ENCODE results near the gene RNF220. TPM values are rescaled to one million over a fixed set of nuclear protein-coding genes. Genes with fewer than 3 reads are reported as not detected.

The RNF220 gene
- total RNA-seq, 4 donors from 2014 or later, result 116 to 140 (median 123) TPM

DNA sequence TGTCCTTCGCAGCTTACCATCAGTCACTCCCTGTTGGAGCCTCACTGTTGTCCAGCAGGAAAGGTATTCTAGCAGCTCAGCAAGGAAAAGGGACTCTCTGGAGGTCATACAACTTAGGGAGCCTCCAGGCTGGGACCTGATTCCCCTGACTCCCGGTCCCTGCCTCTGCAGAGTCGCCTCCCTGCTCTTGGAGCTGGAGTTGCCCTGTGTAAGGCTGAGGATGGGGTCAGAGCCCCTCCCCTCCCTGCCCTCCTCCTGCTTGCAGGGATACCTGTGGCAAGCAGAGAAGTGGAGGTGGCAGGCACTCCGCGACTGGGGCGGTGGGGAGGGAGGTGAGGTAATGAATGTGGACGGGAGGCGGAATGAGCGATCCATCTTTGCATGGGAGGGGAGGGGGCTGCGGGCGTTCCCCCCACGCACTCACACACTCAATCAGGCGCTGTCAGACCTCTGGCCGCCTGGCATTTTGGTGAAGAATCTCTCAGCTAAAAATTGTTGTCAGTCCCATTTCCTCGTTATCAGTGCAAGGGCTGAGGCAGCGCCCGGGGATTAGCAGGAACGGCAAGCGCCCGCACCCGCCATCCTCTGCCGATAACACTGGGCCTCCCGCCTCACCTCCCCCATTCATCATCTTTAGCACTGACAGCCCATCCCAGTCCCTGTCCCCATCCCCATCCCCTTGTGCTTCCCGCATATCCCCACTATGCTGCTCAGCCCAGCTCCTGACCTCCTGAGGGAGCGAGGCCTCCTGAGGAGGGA is 204.9 kb downstream of the RNF220 start:
- WGBS, 2 donors, result 81 to 82% methylated on average over 23 to 25 of the region's 25 CpGs
- H3K4me3 ChIP-seq (ENCODE audit: low read depth, poor library complexity, severe bottlenecking), result no peak overlapping the region
- TF ChIP-seq, protein P1, sequence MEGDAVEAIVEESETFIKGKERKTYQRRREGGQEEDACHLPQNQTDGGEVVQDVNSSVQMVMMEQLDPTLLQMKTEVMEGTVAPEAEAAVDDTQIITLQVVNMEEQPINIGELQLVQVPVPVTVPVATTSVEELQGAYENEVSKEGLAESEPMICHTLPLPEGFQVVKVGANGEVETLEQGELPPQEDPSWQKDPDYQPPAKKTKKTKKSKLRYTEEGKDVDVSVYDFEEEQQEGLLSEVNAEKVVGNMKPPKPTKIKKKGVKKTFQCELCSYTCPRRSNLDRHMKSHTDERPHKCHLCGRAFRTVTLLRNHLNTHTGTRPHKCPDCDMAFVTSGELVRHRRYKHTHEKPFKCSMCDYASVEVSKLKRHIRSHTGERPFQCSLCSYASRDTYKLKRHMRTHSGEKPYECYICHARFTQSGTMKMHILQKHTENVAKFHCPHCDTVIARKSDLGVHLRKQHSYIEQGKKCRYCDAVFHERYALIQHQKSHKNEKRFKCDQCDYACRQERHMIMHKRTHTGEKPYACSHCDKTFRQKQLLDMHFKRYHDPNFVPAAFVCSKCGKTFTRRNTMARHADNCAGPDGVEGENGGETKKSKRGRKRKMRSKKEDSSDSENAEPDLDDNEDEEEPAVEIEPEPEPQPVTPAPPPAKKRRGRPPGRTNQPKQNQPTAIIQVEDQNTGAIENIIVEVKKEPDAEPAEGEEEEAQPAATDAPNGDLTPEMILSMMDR (IDR thresholded peaks at IDR 0.05), result no peak
- TF ChIP-seq POLR2A (IDR thresholded peaks at IDR 0.05), result no peak
- DNase-seq (ENCODE audit: low spot score in 2 of 2), result no peak
- intact Hi-C loops (cut with DNase I; ENCODE audit: low total_unique reads), result no loop called here

DNA sequence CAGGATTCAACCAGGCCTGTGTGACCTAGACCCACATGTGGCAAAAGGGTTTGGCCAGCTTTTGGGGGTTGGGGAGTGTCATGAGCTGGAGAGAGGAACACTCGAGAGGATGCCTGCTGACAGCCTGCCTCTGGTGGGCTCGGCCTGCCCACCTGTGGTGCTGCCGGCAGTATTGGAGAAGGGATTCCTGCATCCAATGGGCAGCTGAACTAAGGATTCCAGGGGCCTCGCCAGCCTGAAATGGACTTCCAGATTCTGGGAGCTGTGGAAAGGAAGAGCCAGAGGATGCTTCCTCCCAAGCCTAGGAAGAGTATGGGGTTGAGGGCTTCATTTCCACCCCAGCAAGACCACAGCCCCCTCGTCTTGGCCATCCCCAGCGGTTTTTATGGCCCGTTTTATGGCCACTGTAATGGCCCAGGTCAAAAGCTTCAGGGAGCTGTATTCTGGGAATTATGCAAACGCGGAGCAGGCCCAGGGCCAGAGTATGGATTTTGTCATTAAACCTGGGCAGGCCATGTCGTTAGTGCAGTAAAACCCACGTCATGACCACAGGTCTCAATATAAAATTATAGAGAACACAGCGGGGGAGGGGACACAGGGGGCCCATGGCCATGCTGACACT is 205.6 kb downstream of the RNF220 start:
- DNase-seq (ENCODE audit: low spot score in 2 of 2), result no peak
- no peak overlapping the region for H3K4me3 ChIP-seq (ENCODE audit: low read depth, poor library complexity, severe bottlenecking)
- TF ChIP-seq, protein P1 (IDR thresholded peaks at IDR 0.05), result no peak
- TF ChIP-seq POLR2A (IDR thresholded peaks at IDR 0.05), result no peak
- whole genome bisulfite sequencing, 2 donors, result 76 to 81% methylated on average over 10 to 11 of the region's 12 CpGs
- intact Hi-C loops (cut with DNase I; ENCODE audit: low total_unique reads), result no loop called here

DNA sequence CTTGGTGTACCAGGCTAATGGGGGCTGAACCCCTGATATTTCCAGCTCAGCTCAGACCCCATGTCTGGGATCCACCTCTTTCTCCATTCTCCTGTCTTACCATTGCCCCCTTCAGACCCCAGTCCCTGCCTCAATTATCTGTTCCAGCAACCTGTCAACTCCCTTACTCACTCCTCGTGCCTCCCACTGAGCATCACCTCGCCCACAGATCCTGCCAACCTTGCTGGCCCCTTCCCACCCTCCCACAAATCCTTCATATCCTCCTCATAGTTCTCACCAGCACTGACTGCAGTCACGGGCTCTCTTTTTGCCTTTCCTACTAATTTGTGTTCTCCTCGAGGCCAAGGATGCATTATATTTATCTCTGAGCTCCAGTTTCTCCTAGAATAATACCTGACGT is 206.4 kb downstream of the RNF220 start:
- H3K4me3 ChIP-seq (ENCODE audit: low read depth, poor library complexity, severe bottlenecking), result no peak overlapping the region
- intact Hi-C loops (cut with DNase I; ENCODE audit: low total_unique reads), result no loop called here
- no peak for DNase-seq (ENCODE audit: low spot score in 2 of 2)
- TF ChIP-seq, protein P1 (IDR thresholded peaks at IDR 0.05), result no peak
- TF ChIP-seq POLR2A (IDR thresholded peaks at IDR 0.05), result no peak
- 77 to 83% methylated on average over 5 of the region's 5 CpGs for WGBS, 2 donors

DNA sequence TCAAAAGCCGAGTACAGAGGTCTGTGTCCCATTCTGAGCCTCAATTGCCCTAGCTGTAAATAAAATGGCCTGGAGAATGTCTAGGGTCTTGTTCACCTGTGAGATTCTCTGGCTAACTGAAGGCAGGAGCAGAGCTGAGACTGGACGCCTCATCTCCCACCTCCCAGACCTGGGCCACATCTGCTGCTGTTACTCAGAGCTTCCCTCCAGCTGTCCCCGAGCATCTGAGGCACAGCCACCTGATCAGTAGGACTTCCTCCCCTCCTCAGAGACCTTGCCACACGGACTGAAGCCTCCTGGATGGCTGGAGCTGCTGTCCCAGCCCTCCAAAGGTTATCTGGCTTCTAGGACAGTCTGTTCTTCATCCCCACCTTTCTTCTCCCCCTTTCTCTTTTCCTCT is 206.8 kb downstream of the RNF220 start:
- intact Hi-C loops (cut with DNase I; ENCODE audit: low total_unique reads), result no loop called here
- WGBS, 2 donors, result 68 to 71% methylated on average over 4 of the region's 4 CpGs
- no peak overlapping the region for H3K4me3 ChIP-seq (ENCODE audit: low read depth, poor library complexity, severe bottlenecking)
- no peak for DNase-seq (ENCODE audit: low spot score in 2 of 2)
- TF ChIP-seq POLR2A (IDR thresholded peaks at IDR 0.05), result no peak
- TF ChIP-seq, protein P1 (IDR thresholded peaks at IDR 0.05), result no peak

DNA sequence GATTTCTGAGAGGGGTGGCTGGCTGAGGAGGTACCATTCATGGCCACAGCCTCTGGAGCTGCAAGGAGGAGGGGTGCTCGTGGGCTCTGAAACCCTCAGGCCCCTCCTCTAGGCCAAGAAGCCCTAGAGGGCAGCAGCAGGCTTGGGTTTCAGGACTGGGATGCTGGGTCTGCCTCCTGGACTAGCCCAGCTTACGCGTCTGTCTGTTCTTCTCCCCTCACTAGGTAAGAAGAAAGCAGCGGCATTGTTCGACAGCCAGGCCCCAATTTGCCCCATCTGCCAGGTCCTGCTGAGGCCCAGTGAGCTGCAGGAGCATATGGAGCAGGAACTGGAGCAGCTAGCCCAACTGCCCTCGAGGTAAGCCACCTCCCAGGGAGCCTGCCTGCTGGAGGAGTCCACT is 208.9 kb downstream of the RNF220 start:
- intact Hi-C loops (cut with DNase I; ENCODE audit: low total_unique reads), result loop anchor here (2.0 kb wide), 1 partner anchor 73 kb away; no protein-coding TSS in a partner anchor
- TF ChIP-seq, protein P1 (IDR thresholded peaks at IDR 0.05), result no peak
- 89 to 90% methylated on average over 6 of the region's 6 CpGs for WGBS, 2 donors
- no peak overlapping the region for H3K4me3 ChIP-seq (ENCODE audit: low read depth, poor library complexity, severe bottlenecking)
- no peak for DNase-seq (ENCODE audit: low spot score in 2 of 2)
